Upper lobe of right lung (tissue), 1 donor: ENCODE data around the gene DNAH10. TPM values are rescaled to one million over a fixed set of nuclear protein-coding genes. Genes with fewer than 3 reads are reported as not detected.

Experiments
- ATAC-seq: fragments of 200-7000 bp; cut with Tn5 transposase; one replicate; pipeline ENCODE4 v1.9.1; 2020; ENCODE audit warnings: mild to moderate bottlenecking, moderate library complexity
- DNase-seq: peaks from one replicate; pipeline ENCODE4 v3.0.0-alpha.2; 2020
- H3K27ac ChIP-seq: fragments of 200-600 bp; one replicate; pipeline ENCODE4 v1.8.0; 2022
- H3K27me3 ChIP-seq: fragments of 200-600 bp; one replicate; pipeline ENCODE4 v1.8.0; 2022; ENCODE audit warnings: mild to moderate bottlenecking
- H3K36me3 ChIP-seq: fragments of 200-600 bp; one replicate; pipeline ENCODE4 v1.8.0; 2022
- H3K4me1 ChIP-seq: fragments of 200-600 bp; one replicate; pipeline ENCODE4 v1.8.0; 2022
- H3K4me3 ChIP-seq: fragments of 200-600 bp; one replicate; pipeline ENCODE4 v1.8.0; 2022; ENCODE audit warnings: mild to moderate bottlenecking
- H3K9me3 ChIP-seq: fragments of 200-600 bp; one replicate; pipeline ENCODE4 v1.8.0; 2022
- CTCF ChIP-seq: fragments of 200-600 bp; IDR thresholded peaks from one replicate; pipeline ENCODE4 v1.8.0; 2022; ENCODE audit warnings: antibody characterized with exemption
- intact Hi-C: fragments of 100-400 bp; cut with DNase I; formaldehyde crosslinking; loops from one replicate; pipeline ENCODE4 v1.11.0; 2022
- total RNA-seq: library from RNA; stranded (reverse); fragmentation: NEBNext Ultra II Directional; extraction: Animal tissue kit (Norgen Biotek cat#: 25700); gene quantifications from one replicate; pipeline ENCODE4 v1.2.1, GENCODE V29; 2021
- donor health status: DM: no; HTN: yes; CAD: no; lungs with severe emphysema.

The DNAH10 gene
- total RNA-seq, 1 donor from 2014 or later = 0.23 TPM

GRCh38 chr12:123799227-123799626 lies 37.1 kb downstream of the DNAH10 start:
- H3K9me3 ChIP-seq = no peaks in the 10 kb centered on the region
- H3K36me3 ChIP-seq = no peaks in the 10 kb centered on the region
- no peak overlapping the region for H3K4me3 ChIP-seq
- DNase-seq = no peak
- ATAC-seq = no peak
- no peaks in the 10 kb centered on the region for H3K4me1 ChIP-seq
- H3K27me3 ChIP-seq = no peaks in the 10 kb centered on the region
- TF ChIP-seq CTCF = no peak
- H3K27ac ChIP-seq = no peak overlapping the region
- intact Hi-C loops = no loop called here

GRCh38 chr12:123801573-123802178 lies 39.6 kb downstream of the DNAH10 start:
- Histone ChIP-seq H3K9me3 (no peaks in the 10 kb centered on the region), H3K27ac (no peak overlapping the region), H3K27me3 (no peaks in the 10 kb centered on the region), H3K4me3 (no peak overlapping the region), H3K36me3 (no peaks in the 10 kb centered on the region), H3K4me1 (no peaks in the 10 kb centered on the region)
- intact Hi-C loops = no loop called here
- DNase-seq = no peak
- ATAC-seq = no peak
- TF ChIP-seq CTCF = peak; percentile 39

GRCh38 chr12:123805173-123805572 lies 43.1 kb downstream of the DNAH10 start:
- no peak overlapping the region for H3K4me3 ChIP-seq
- H3K36me3 ChIP-seq = no peaks in the 10 kb centered on the region
- no peaks in the 10 kb centered on the region for H3K4me1 ChIP-seq
- H3K9me3 ChIP-seq = no peaks in the 10 kb centered on the region
- no peak for TF ChIP-seq CTCF
- ATAC-seq (no peak), DNase-seq (no peak)
- no peaks in the 10 kb centered on the region for H3K27me3 ChIP-seq
- no peak overlapping the region for H3K27ac ChIP-seq
- intact Hi-C loops = no loop called here

- intact Hi-C loops = no loop called here
- ATAC-seq = no peak
- Histone ChIP-seq H3K9me3 (no peaks in the 10 kb centered on the region), H3K4me3 (no peak overlapping the region), H3K4me1 (no peaks in the 10 kb centered on the region), H3K27ac (no peak overlapping the region), H3K27me3 (no peaks in the 10 kb centered on the region), H3K36me3 (no peaks in the 10 kb centered on the region)
- DNase-seq = no peak
- no peak for TF ChIP-seq CTCF
Measured at GRCh38 chr12:123807002-123807401, 44.9 kb downstream of the DNAH10 start.

GRCh38 chr12:123807670-123808069 lies 45.6 kb downstream of the DNAH10 start:
- no peak for DNase-seq
- H3K27me3 ChIP-seq = no peaks in the 10 kb centered on the region
- intact Hi-C loops = no loop called here
- no peaks in the 10 kb centered on the region for H3K9me3 ChIP-seq
- H3K27ac ChIP-seq = no peak overlapping the region
- no peaks in the 10 kb centered on the region for H3K36me3 ChIP-seq
- ATAC-seq = peak; percentile 35
- H3K4me3 ChIP-seq = no peak overlapping the region
- TF ChIP-seq CTCF = no peak
- no peaks in the 10 kb centered on the region for H3K4me1 ChIP-seq

GRCh38 chr12:123808167-123808566 lies 46.1 kb downstream of the DNAH10 start:
- ATAC-seq = no peak
- intact Hi-C loops = no loop called here

More at GRCh38 chr12:123808167-123808566, 46.1 kb downstream of the DNAH10 start:
- no peak overlapping the region for H3K4me3 ChIP-seq
- no peak overlapping the region for H3K27ac ChIP-seq
- no peak for DNase-seq
- TF ChIP-seq CTCF = no peak
- no peaks in the 10 kb centered on the region for H3K36me3 ChIP-seq
- no peaks in the 10 kb centered on the region for H3K4me1 ChIP-seq
- H3K9me3 ChIP-seq = no peaks in the 10 kb centered on the region
- no peaks in the 10 kb centered on the region for H3K27me3 ChIP-seq
